ENCODE results near the gene HOXC12. TPM values are rescaled to one million over a fixed set of nuclear protein-coding genes. Genes with fewer than 3 reads are reported as not detected.

The HOXC12 gene
- total RNA-seq, 1 donor from 2014 or later = not detected

DNA sequence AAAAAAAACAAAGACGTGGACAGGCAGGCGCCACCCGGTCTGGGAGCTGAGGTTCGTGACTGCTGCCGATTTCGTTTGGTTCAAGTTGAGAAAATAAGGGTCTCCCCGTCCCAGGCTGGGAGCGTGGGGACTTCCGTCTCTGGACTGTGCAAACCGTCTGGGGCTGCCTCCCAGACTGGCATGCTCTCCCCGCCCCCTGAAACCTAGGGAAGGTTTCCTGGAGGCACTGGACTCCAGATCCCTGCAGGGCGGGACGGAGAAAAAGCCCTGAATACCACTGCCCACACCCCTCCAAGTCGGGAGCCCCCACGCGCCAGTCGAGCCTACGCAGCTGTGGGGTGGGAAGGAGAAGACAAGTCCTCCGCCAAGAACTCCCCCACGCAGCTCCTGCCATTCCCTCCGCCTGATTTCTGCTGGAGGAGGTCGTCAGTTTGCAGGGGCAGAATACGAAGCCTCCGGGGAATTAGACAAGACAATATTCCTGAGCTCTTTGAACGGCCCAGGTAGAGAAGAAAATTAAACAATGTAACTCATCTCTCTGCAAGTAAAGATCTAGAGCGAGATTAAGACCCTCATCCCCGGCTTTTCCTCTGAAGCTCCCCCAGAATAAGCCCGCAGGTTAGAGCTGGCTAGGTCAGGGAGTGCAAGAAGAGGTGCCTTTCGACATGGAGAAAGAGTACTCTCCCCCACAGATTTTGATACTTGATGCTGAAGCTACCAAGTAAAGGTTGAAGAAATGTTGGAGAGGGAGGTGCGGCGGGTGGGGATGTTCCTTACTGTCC lies 26.5 kb upstream of the HOXC12 start:
- no peak for FAIRE-seq
- Histone ChIP-seq H3K9ac (ENCODE audit: low read length) (no peak overlapping the region), H2AFZ (ENCODE audit: low read depth, low read length) (no peak overlapping the region), H4K20me1 (ENCODE audit: insufficient read depth, low read length) (no peaks in the 10 kb centered on the region), H3K9me3 (ENCODE audit: insufficient read depth, low read depth, low read length) (peaks cover 3% of the 10 kb centered on the region), H3K4me1 (ENCODE audit: insufficient read depth, low read length) (no peaks in the 10 kb centered on the region), H3K36me3 (ENCODE audit: insufficient read depth, low read length) (no peaks in the 10 kb centered on the region), H3K27me3 (ENCODE audit: insufficient read depth, low read length) (peaks cover 97% of the 10 kb centered on the region), H3K27ac (ENCODE audit: low read depth, low read length) (no peak overlapping the region), H3K4me2 (ENCODE audit: low read length) (no peak overlapping the region), H3K4me3 (ENCODE audit: insufficient read depth, low read depth, low read length) (no peak overlapping the region), H3K79me2 (ENCODE audit: insufficient read depth, low read length) (no peaks in the 10 kb centered on the region)
- H3K27me3 Mint-ChIP-seq (ENCODE audit: low read depth, unreplicated experiment) = peaks cover 98% of the 10 kb centered on the region
- peaks cover 3% of the 10 kb centered on the region for H3K36me3 Mint-ChIP-seq (ENCODE audit: low read depth, unreplicated experiment)
- no peak overlapping the region for H3K4me3 Mint-ChIP-seq (ENCODE audit: unreplicated experiment)
- H3K9me3 Mint-ChIP-seq (ENCODE audit: unreplicated experiment) = peaks cover 26% of the 10 kb centered on the region
- no peak overlapping the region for H3K27ac Mint-ChIP-seq (ENCODE audit: unreplicated experiment)
- no peak for DNase-seq (ENCODE audit: low read depth)
- TF ChIP-seq, protein P1, sequence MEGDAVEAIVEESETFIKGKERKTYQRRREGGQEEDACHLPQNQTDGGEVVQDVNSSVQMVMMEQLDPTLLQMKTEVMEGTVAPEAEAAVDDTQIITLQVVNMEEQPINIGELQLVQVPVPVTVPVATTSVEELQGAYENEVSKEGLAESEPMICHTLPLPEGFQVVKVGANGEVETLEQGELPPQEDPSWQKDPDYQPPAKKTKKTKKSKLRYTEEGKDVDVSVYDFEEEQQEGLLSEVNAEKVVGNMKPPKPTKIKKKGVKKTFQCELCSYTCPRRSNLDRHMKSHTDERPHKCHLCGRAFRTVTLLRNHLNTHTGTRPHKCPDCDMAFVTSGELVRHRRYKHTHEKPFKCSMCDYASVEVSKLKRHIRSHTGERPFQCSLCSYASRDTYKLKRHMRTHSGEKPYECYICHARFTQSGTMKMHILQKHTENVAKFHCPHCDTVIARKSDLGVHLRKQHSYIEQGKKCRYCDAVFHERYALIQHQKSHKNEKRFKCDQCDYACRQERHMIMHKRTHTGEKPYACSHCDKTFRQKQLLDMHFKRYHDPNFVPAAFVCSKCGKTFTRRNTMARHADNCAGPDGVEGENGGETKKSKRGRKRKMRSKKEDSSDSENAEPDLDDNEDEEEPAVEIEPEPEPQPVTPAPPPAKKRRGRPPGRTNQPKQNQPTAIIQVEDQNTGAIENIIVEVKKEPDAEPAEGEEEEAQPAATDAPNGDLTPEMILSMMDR (IDR thresholded peaks at IDR 0.05; ENCODE audit: insufficient read depth, low read depth, low read length) = no peak
- TF ChIP-seq EZH2 (IDR thresholded peaks at IDR 0.05; ENCODE audit: insufficient read depth, low read length) = no peak
- H3K4me1 Mint-ChIP-seq (ENCODE audit: low read depth, unreplicated experiment) = no peaks in the 10 kb centered on the region

DNA sequence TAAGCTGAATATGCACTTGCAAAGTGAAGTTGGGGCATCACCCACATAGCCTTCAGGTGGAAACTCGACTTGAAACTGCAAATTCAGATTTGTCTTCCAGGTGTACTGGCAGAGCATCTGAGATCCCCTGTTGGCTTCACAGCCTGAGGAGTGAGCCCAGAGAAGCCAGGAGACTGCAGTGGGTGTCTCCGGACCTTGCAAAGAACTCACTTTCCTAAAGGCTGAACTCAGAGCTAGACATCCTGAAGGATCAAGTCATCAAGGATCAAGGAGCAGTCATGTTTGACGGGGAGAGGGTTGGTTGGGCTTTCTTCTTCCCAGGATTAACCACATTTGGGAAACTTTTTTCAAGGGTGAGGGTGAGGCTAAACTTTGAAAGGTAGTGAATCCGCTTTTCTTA lies 25.2 kb upstream of the HOXC12 start:
- Mint-ChIP-seq H3K27me3 (ENCODE audit: low read depth, unreplicated experiment) (peaks cover 98% of the 10 kb centered on the region), H3K36me3 (ENCODE audit: low read depth, unreplicated experiment) (peaks cover 3% of the 10 kb centered on the region), H3K27ac (ENCODE audit: unreplicated experiment) (no peak overlapping the region), H3K9me3 (ENCODE audit: unreplicated experiment) (peaks cover 26% of the 10 kb centered on the region), H3K4me1 (ENCODE audit: low read depth, unreplicated experiment) (no peaks in the 10 kb centered on the region), H3K4me3 (ENCODE audit: unreplicated experiment) (no peak overlapping the region)
- TF ChIP-seq EZH2 (IDR thresholded peaks at IDR 0.05; ENCODE audit: insufficient read depth, low read length) = no peak
- TF ChIP-seq, protein P1 (IDR thresholded peaks at IDR 0.05; ENCODE audit: insufficient read depth, low read depth, low read length) = no peak
- H3K79me2 ChIP-seq (ENCODE audit: insufficient read depth, low read length) = no peaks in the 10 kb centered on the region
- FAIRE-seq = no peak
- no peak overlapping the region for H3K9ac ChIP-seq (ENCODE audit: low read length)
- H3K4me3 ChIP-seq (ENCODE audit: insufficient read depth, low read depth, low read length) = no peak overlapping the region
- peaks cover 3% of the 10 kb centered on the region for H3K9me3 ChIP-seq (ENCODE audit: insufficient read depth, low read depth, low read length)
- no peaks in the 10 kb centered on the region for H4K20me1 ChIP-seq (ENCODE audit: insufficient read depth, low read length)
- H3K4me1 ChIP-seq (ENCODE audit: insufficient read depth, low read length) = no peaks in the 10 kb centered on the region
- H2AFZ ChIP-seq (ENCODE audit: low read depth, low read length) = no peak overlapping the region
- H3K4me2 ChIP-seq (ENCODE audit: low read length) = no peak overlapping the region
- peaks cover 96% of the 10 kb centered on the region for H3K27me3 ChIP-seq (ENCODE audit: insufficient read depth, low read length)
- H3K36me3 ChIP-seq (ENCODE audit: insufficient read depth, low read length) = no peaks in the 10 kb centered on the region
- no peak for DNase-seq (ENCODE audit: low read depth)
- no peak overlapping the region for H3K27ac ChIP-seq (ENCODE audit: low read depth, low read length)

Measured in astrocyte (in vitro differentiated cells and primary cell).